ENCODE measurements around the gene TMEM145.
"Not testable (repeated sequence)": the region's sequence is repeated elsewhere in the genome, so short reads cannot be mapped to it uniquely, and the experiment has no call there.

Gene TMEM145

DNA sequence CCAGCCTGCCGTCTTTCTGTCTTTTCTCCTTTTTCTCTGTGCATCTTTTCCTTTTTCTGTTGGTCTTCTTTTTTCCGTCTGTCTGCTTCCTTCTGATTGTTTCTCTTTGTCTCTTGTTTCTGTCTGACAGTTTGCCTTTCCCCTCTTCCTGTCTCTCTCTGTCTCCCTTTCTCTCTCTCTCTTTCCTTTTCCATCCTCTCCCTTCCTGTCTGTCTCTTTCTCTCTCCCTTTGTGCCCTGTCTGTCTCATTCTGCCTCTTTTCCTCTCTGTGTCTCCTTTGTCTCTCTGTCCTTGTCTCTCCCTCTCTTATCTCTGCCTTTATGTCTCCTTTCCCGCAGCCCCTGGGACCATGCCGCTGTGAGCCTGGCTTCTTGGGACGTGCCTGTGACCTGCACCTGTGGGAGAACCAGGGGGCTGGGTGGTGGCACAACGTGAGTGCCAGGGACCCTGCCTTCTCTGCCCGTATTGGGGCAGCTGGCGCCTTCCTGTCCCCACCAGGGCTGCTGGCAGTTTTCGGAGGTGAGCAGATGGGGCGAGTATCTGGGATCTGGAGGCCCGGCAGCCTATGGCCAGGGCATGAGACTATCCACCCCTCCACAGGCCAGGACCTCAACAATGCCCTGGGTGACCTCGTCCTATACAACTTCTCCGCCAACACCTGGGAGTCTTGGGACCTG lies 21.7 kb downstream of the TMEM145 start:
- no peak for DNase-seq (ENCODE audit: low spot score)
- Histone ChIP-seq H3K4me3 (no peak overlapping the region), H3K27ac (no peak overlapping the region)
- TF ChIP-seq, protein P1, sequence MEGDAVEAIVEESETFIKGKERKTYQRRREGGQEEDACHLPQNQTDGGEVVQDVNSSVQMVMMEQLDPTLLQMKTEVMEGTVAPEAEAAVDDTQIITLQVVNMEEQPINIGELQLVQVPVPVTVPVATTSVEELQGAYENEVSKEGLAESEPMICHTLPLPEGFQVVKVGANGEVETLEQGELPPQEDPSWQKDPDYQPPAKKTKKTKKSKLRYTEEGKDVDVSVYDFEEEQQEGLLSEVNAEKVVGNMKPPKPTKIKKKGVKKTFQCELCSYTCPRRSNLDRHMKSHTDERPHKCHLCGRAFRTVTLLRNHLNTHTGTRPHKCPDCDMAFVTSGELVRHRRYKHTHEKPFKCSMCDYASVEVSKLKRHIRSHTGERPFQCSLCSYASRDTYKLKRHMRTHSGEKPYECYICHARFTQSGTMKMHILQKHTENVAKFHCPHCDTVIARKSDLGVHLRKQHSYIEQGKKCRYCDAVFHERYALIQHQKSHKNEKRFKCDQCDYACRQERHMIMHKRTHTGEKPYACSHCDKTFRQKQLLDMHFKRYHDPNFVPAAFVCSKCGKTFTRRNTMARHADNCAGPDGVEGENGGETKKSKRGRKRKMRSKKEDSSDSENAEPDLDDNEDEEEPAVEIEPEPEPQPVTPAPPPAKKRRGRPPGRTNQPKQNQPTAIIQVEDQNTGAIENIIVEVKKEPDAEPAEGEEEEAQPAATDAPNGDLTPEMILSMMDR (IDR thresholded peaks at IDR 0.05): no peak

DNA sequence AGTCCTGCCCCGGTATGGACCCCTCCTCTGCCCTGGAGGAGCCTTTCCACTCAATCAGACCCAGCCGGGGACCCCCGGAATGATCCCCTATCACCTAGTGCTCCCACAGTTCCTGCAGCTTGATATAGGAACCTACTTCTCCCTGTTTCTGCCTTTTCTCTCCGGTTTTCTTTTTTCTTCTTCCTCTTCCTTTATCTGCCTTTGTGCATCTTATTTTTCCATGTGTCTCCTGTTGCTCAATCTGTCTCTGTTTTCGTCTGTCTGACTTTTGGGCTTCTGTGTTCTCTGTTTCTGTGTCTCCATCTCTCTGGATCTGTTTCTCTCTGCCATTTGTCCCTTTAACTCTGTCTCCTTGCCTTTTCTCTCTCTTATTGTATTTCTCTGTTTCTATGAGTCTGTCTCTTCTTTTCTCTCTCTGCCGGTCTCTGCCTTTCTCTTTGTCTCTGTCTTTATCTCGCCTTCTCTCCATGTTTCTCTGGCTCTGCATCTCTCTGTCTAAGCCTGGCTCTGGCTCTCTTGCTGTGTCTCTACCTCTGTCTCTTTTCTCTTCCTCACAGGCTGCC lies 22.3 kb downstream of the TMEM145 start:
- H3K4me3 ChIP-seq: no peak overlapping the region
- TF ChIP-seq, protein P1 (IDR thresholded peaks at IDR 0.05): no peak
- DNase-seq (ENCODE audit: low spot score): no peak
- no peak overlapping the region for H3K27ac ChIP-seq

DNA sequence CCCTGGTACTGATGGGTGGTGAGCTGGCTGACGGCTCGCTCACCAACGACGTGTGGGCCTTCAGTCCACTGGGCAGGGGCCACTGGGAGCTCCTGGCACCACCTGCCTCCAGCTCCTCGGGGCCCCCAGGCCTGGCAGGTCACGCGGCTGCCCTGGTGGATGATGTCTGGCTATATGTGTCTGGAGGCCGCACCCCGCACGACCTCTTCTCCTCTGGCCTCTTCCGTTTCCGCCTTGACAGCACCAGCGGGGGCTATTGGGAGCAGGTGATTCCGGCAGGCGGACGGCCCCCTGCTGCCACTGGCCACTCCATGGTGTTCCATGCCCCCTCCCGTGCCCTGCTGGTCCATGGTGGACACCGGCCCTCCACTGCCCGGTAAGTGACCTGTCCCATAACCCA lies 22.9 kb downstream of the TMEM145 start:
- Histone ChIP-seq H3K4me3 (no peak overlapping the region), H3K27ac (no peak overlapping the region)
- DNase-seq (ENCODE audit: low spot score): no peak
- TF ChIP-seq, protein P1 (IDR thresholded peaks at IDR 0.05): no peak

DNA sequence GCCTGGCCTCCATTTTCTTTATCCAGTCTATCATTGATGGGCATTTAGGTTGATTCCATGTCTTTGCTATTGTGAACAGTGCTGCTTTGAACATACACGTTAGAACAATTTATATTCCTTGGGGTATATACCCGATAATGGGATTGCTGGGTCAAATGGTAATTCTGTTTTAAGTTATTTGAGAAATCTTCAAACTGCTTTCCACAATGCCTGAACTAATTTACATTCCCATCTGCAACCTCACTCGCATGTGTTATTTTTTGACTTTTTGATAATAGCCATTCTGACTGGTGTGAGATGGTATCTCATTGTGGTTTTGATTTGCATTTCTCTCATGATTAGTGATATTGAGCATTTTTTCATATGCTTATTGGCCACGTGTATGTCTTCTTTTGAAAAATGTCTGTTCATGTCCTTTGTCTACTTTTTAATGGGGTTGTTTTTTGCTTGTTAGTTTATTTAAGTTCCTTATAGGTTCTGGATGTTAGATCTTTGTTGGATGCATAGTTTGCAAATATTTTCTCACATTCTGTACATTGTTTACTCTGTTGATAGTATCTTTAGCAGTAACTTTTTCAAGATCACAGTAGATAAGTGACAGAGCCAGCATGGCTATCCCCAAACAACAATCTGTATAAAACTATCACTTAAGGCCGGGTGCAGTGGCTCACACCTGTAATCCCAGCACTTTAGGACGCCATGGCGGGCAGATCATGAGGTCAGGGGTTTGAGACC lies 26.2 kb downstream of the TMEM145 start:
- not testable (repeated sequence) for H3K27ac ChIP-seq; DNase-seq (ENCODE audit: low spot score)

DNA sequence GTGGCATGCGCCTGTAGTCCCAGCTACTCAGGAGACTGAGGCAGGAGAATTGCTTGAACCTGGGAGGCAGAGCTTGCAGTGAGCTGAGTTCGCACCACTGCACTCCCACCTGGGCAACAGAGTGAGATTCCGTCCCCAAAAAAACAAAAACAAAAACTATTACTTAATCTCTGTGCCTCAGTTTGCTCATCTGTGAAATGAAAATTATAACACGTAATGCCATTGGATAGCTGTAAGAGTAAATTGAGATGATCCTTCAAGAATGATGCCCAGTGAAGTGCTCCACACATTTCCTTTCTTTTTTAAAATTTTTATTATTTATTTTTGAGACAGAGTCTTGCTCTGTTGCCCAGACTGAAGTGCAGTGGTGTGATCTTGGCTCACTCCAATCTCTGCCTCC lies 26.8 kb downstream of the TMEM145 start:
- H3K27ac ChIP-seq; H3K4me3 ChIP-seq; DNase-seq (ENCODE audit: low spot score): not testable (repeated sequence)

More for the DNA sequence above, 26.2 kb downstream of the TMEM145 start:
- H3K4me3 ChIP-seq: not testable (repeated sequence)

DNA sequence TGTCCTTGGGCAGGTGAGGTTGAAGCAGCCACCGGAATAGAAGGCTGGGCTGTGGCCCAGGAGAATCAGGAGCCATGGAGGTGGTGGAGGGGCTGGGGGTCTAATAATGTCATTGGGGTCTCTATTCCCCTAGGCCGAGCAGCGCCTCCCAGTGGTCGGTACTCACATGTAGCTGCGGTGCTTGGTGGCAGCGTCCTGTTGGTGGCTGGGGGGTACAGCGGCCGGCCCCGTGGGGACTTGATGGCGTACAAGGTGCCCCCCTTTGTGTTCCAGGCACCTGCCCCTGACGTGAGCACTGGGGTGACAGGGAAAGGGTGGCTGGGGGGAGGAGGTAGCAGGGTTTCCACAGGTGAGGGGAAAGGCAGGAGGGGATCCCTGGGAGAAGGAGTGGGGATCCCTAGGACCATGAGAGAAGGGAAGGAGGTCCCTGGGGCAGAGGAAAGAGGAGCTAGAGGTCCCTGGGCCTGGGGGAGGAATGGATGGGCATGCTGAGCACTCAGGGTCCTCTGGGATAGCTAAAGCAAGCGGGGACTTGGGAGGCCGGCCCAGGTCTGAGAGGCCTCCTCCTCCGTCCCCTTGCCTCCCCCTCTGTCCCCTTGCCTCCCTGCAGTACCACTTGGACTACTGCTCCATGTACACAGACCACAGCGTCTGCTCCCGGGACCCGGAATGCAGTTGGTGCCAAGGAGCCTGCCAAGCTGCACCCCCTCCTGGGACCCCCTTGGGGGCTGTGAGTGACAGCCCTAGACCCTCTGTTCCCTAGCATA lies 30.4 kb downstream of the TMEM145 start:
- DNase-seq (ENCODE audit: low spot score): no peak
- H3K27ac ChIP-seq: no peak overlapping the region
- no peak overlapping the region for H3K4me3 ChIP-seq
- TF ChIP-seq, protein P1 (IDR thresholded peaks at IDR 0.05): no peak

- Histone ChIP-seq H3K4me3 (no peak overlapping the region), H3K27ac (no peak overlapping the region)
- TF ChIP-seq, protein P1 (IDR thresholded peaks at IDR 0.05): no peak
- DNase-seq (ENCODE audit: low spot score): no peak
Measured at GRCh38 chr19:42344336-42344893, 31.3 kb downstream of the TMEM145 start.
